Hematopoietic multipotent progenitor cell treated with erythropoietin and hydrocortisone succinate and interleukin-3 and kit ligand, for 17 days (in vitro differentiated cells): ENCODE data around the gene TRMT1.
A peak's percentile ranks its signal among the peaks of the same experiment; 100 is the strongest.

ENCODE experiments used
- DNase-seq: peaks from one replicate; pipeline ENCODE4 v3.0.0-alpha.2; 2015; ENCODE audit warnings: low spot score

Gene TRMT1

DNA sequence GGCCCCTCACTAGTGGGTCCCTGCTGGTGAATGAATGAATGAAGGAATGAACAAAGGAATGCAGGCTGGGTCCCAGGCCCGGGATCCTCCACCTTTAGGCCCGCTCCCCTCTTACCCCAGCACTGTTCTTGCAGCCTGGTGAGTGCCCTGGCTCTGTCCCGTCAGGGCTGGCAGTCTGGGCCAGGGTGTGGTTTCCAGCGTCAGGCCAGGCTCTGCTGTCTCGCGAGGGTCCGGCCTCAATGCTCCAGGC lies 14.2 kb downstream of the TRMT1 start:
- no peak for DNase-seq

- DNase-seq = no peak
Measured at GRCh38 chr19:13101590-13102415, 14.7 kb downstream of the TRMT1 start.

- peak; percentile 82 for DNase-seq
Measured at GRCh38 chr19:13100841-13101589, 15.5 kb downstream of the TRMT1 start.

- DNase-seq = peak; percentile 69
Measured at GRCh38 chr19:13100031-13100588, 16.4 kb downstream of the TRMT1 start.

DNA sequence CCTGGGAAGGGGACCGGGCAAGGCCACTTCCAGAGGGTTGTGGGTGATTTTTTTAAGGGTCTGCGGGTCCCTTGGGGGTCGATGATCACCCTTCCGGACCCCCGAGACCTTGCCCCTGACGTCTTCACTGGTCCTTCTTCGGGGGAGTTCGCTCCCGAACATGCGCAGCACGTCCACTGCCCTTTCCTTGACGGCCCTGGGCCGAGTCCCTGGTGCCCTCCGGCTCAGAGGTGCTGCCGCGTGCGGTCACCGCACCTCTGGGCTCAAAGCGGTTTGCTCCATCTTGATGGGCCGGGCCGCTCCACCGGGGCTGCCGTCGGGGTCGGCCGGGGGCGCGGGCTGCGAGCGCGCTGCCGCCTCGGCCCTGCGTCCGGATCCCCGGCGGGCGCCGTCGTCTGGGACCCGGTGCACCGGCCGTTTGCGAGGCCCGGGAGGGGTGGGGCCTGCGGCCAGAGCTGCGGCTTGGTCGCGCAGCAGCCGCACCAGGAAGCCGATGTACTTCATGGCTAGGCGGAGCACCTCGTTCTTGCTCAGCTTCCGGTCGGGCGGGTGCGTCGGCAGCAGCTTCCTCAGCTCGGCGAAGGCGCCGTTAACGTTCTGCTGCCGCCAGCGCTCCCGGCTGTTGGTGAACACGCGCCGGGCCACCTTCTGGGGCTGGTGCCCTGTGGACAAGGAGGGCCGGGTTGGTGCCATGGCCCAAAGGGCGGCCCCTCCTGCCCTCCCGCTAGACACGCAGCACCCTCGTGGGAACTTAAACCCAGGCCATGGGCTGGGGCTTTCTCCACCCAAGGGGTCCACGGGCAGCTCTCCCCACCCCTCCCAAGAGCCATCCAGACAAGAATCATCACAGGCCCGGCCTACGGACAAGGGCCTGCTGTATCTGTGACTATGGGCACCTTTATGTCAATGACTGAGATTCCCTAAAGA lies 17.2 kb downstream of the TRMT1 start:
- DNase-seq = peak; percentile 82

- peak; percentile 76 for DNase-seq
Measured at GRCh38 chr19:13098277-13099072, 18.1 kb downstream of the TRMT1 start.

- peak; percentile 81 for DNase-seq
Measured at GRCh38 chr19:13097463-13098258, 18.9 kb downstream of the TRMT1 start.

- peak; percentile 69 for DNase-seq
Measured at GRCh38 chr19:13097033-13097462, 19.5 kb downstream of the TRMT1 start.

DNA sequence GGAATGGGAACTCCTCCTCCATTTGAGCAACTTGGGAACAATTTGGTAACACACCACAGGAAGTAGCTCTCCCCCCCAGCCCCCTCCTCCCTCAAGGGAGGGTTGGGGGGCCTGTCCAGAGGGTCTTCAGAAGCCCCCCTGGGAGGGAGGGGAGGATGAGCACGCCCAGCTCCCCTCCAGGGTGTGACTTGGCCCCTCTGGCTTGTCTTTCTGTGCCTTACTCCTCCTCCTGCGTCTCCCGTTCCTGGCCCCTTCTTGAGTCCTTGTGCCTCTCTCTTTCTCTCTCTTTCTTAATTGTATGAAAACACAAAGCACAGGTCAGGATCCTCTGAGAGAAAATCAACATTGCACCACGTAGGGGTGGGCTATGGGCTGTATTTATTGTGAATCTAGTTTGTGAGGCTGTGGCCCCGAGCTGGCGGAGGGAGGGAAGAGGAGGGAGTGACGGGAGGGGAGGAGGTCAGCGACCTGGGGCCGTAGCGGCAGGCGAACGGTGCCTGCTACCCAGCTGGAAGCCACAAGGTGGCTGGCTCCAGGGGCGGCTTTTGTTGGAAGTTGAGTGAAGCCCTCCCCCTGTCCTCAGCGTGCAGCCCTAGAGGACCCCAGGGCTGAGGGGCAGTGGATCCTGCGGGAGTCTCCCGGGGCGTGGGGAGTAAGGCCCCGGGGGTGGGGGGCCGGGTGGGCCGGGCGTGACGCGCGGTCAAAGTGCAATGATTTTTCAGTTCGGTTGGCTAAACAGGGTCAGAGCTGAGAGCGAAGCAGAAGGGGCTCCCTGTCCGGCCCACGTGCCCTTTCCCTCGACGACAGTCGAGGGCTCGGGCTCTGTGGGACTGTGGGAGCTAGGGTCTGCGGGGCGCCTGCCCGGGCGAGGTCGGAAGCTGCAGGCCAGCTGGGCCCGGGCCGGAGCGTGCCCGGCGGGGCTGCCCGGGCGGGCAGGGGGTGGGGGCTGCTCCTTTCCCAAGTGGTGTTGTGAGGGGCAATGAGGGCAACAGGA lies 20.3 kb downstream of the TRMT1 start:
- DNase-seq = peak; percentile 76

DNA sequence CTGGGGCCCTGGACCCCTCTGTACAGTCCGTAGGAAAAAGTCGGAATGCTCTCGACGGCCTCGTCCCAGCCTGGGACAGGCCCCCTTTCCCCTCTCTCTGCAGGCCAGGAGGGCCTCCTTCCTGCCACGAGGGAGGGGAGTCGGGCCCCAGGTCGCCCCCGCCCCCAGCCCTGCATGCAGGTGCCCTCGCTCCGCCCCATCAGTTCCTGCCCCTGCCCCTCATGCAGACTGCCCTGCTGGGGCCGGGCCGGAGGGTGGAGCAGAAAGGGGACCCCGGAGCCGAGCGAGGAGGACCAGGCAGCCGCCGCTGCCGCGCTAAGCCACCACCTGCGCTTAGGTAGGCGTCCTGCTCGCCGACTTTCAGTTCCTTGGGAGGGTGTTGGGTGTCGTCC lies 21.2 kb downstream of the TRMT1 start:
- DNase-seq = peak; percentile 51

GRCh38 chr19:13094771-13095392 lies 21.7 kb downstream of the TRMT1 start:
- peak; percentile 67 for DNase-seq

DNA sequence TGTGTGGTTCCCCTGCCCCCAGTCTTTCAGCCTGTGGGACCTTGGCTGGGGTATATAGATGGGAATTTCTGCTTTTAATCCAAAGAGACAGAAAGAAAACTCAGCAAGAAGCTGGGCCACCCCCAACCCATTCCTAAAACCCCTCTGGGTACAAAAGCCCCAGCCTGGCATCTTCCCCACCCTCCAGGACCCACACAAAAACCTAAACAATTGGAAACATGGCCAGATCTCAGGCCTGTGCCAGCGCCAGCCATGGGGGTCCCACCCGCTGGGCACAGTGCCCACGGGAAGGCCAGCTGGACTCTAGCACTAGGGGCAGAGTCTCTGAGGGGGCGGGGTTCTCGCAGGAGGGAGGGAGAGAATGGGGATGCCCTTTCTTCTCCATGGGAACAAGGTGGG lies 22.4 kb downstream of the TRMT1 start:
- no peak for DNase-seq

DNA sequence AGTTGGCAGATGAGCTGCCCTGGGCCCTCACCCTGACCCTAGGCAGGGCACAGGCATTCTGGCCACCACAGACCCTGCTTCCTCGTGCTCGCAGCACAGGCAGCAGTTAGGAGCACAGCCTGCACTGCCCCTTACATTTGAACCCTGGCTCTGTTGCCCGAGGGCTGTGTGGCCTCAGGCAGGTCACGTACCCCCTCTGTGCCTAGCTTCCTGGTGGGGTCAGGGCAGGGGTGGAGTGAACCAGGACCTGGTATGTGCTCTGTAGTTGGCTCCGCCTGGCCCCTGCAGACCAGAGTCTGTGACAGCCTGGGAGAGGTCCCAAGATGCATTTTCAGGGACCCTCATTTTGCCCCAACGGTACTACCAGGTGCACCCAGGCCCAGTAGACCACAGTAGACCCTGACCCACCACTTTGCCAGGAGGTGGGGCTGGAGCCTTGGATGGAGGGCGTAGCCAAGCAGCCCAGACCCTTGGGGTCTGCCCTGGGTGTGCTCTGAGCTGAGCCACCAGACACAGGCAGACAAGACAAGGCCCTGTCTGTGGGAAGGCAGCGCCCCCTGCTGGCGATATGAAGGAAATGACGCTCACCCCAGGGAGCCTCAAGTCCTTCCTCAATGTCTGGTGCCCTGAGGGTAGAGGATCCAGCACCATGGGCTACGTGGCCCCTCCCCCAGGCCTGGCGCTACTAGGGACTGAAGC lies 23.0 kb downstream of the TRMT1 start:
- DNase-seq = peak; percentile 94

GRCh38 chr19:13092606-13093235 lies 23.8 kb downstream of the TRMT1 start:
- DNase-seq = no peak

- DNase-seq = peak; percentile 20
Measured at GRCh38 chr19:13092158-13092543, 24.4 kb downstream of the TRMT1 start.

DNA sequence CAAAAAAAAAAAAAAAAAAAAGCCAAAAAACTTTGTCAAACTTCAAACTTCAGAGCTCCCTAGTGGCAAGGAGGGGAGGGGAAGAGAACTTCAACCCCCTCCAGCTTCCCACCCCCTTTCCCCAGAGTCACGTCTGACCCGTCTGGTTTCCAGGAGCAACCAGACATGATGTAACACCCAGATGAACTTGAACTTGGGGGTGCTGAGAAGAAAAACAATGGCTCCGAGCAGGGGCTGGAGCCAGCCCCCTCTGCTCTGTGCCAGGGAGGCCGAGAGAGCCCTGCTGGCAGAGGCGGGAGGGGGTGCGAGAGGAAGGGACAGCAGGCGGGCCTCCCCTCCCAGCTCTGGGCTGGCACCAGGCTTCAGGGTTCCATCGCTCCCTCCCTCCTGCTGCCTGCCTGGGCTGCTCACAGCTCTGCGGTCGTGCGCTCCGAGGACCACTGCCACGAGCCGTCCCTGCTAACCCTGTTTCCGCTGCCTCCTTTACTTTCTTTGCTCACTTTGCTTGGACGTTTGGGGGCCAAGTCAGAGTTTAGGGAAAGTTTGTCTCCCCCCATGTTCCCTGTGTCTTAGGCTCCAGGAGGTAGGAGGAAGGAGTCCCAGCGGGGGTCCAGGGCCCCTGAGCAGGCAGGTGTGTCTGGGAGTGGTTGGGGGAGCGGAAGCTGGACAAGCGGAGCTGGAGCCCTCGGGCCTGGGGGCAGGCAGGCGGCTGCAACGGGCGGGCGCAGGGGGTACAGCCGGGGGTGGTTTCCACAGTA lies 25.0 kb downstream of the TRMT1 start:
- no peak for DNase-seq
